Neural cell (in vitro differentiated cells): ENCODE measurements around the gene SERPINI1. TPM values are rescaled to one million over a fixed set of nuclear protein-coding genes. Genes with fewer than 3 reads are reported as not detected.

Experiments used
- H2AFZ ChIP-seq: fragments of 200-600, 300-800 bp; sonication (generic), shearing (Covaris generic); 2 replicates; pipeline ENCODE4 v1.6.0; 2014; ENCODE audit warnings: low read depth, mild to moderate bottlenecking, antibody characterized with exemption, low read length, moderate library complexity
- H3F3A ChIP-seq: fragments of 200-600 bp; shearing (Covaris generic); 2 replicates; pipeline ENCODE4 v1.6.1; 2016; ENCODE audit warnings: mild to moderate bottlenecking, moderate library complexity, mixed read lengths, antibody characterized with exemption, low read length; ENCODE audit not compliant: insufficient read depth, poor library complexity, severe bottlenecking
- H3K27ac ChIP-seq: fragments of 200-600, 300-800 bp; sonication (generic), shearing (Covaris generic); 2 replicates; pipeline ENCODE4 v1.5.1; 2014; ENCODE audit warnings: mild to moderate bottlenecking, low read length, moderate library complexity
- H3K27me3 ChIP-seq: fragments of 300-800, 200-600 bp; sonication (generic), shearing (Covaris generic); 2 replicates; pipeline ENCODE4 v1.6.0; 2014; ENCODE audit warnings: mild to moderate bottlenecking, low read depth, low read length, moderate library complexity; ENCODE audit not compliant: insufficient read depth
- H3K36me3 ChIP-seq: fragments of 300-800, 200-600 bp; sonication (generic), shearing (Covaris generic); 2 replicates; pipeline ENCODE4 v1.5.1; 2014; ENCODE audit warnings: mild to moderate bottlenecking, antibody characterized with exemption, low read length, moderate library complexity; ENCODE audit not compliant: insufficient read depth
- H3K4me2 ChIP-seq: fragments of 300-800, 200-600 bp; sonication (generic), shearing (Covaris generic); 2 replicates; pipeline ENCODE4 v1.6.0; 2014; ENCODE audit warnings: mild to moderate bottlenecking, low read length
- H3K4me3 ChIP-seq: fragments of 300-800, 200-600 bp; sonication (generic), shearing (Covaris generic); 2 replicates; pipeline ENCODE4 v1.5.1; 2014; ENCODE audit warnings: mild to moderate bottlenecking, low read length, moderate library complexity
- H3K79me2 ChIP-seq: fragments of 200-600 bp; shearing (Covaris generic); replicated peaks from 2 replicates; pipeline ENCODE4 v1.6.0; 2014; ENCODE audit warnings: mild to moderate bottlenecking, low read length, moderate library complexity; ENCODE audit not compliant: insufficient read depth
- H3K9ac ChIP-seq: fragments of 300-800, 200-600 bp; sonication (generic), shearing (Covaris generic); 2 replicates; pipeline ENCODE4 v1.6.1; 2016; ENCODE audit warnings: mild to moderate bottlenecking, low read length, mixed read lengths
- H3K9me2 ChIP-seq: fragments of 200-600 bp; shearing (Covaris generic); 2 replicates; pipeline ENCODE4 v1.6.1; 2016; ENCODE audit warnings: mild to moderate bottlenecking, low read length, mixed read lengths; ENCODE audit not compliant: insufficient read depth
- H3K9me3 ChIP-seq: fragments of 200-600, 300-800 bp; sonication (generic), shearing (Covaris generic); 2 replicates; pipeline ENCODE4 v1.6.1; 2016; ENCODE audit warnings: mild to moderate bottlenecking, mixed run types, low read length, moderate library complexity, mixed read lengths
- H4K20me1 ChIP-seq: fragments of 200-600 bp; shearing (Covaris generic); 2 replicates; pipeline ENCODE4 v1.6.1; 2016; ENCODE audit warnings: mild to moderate bottlenecking, mixed run types; ENCODE audit not compliant: insufficient read depth
- EP300 ChIP-seq: fragments of 450-650 bp; conservative IDR thresholded peaks from 2 replicates; pipeline ENCODE4 v1.6.1; 2014; ENCODE audit warnings: antibody characterized with exemption, mild to moderate bottlenecking, moderate library complexity; ENCODE audit not compliant: poor library complexity, severe bottlenecking
- EZH2 ChIP-seq: fragments of 200-600, 300-800 bp; shearing (Covaris generic), sonication (generic); IDR thresholded peaks from 2 replicates; pipeline ENCODE4 v1.6.1; 2014; ENCODE audit warnings: antibody characterized with exemption, low read length, borderline replicate concordance, mild to moderate bottlenecking; ENCODE audit not compliant: insufficient read depth, poor library complexity, severe bottlenecking
- MXI1 ChIP-seq: fragments of 450-650 bp; conservative IDR thresholded peaks from 2 replicates; pipeline ENCODE4 v1.6.1; 2014; ENCODE audit warnings: antibody characterized with exemption, mild to moderate bottlenecking; ENCODE audit not compliant: poor library complexity, severe bottlenecking
- POLR2AphosphoS5 ChIP-seq: IDR thresholded peaks from 2 replicates; pipeline ENCODE4 v1.6.1; 2012
- RAD21 ChIP-seq: fragments of 450-650 bp; conservative IDR thresholded peaks from 2 replicates; pipeline ENCODE4 v1.6.1; 2014; ENCODE audit warnings: antibody characterized with exemption, mild to moderate bottlenecking, moderate library complexity
- SMC3 ChIP-seq: fragments of 450-650 bp; conservative IDR thresholded peaks from 2 replicates; pipeline ENCODE4 v1.6.1; 2014; ENCODE audit warnings: antibody characterized with exemption, mild to moderate bottlenecking, moderate library complexity; ENCODE audit not compliant: poor library complexity
- TAF1 ChIP-seq: IDR thresholded peaks from 2 replicates; pipeline ENCODE4 v1.6.1; 2012; ENCODE audit warnings: low read depth
- polyA plus RNA-seq: library from polyadenylated mRNA; depleted of rRNA; stranded (reverse); fragments of >200 nt; gene quantifications from 2 replicates; pipeline ENCODE4 v1.2.3, GENCODE V29; 2014
- TF ChIP-seq, protein P1 (sequence below): fragments of 450-650 bp; IDR thresholded peaks from 2 replicates; pipeline ENCODE4 v1.5.1; 2014; ENCODE audit warnings: antibody characterized with exemption, mild to moderate bottlenecking, moderate library complexity; ENCODE audit not compliant: poor library complexity, severe bottlenecking
- TF ChIP-seq, protein P2 (sequence below): IDR thresholded peaks from 2 replicates; pipeline ENCODE4 v1.6.1; 2012; ENCODE audit warnings: borderline replicate concordance

The SERPINI1 gene
- polyA plus RNA-seq, 1 donor from 2014 or later: 150 TPM

DNA sequence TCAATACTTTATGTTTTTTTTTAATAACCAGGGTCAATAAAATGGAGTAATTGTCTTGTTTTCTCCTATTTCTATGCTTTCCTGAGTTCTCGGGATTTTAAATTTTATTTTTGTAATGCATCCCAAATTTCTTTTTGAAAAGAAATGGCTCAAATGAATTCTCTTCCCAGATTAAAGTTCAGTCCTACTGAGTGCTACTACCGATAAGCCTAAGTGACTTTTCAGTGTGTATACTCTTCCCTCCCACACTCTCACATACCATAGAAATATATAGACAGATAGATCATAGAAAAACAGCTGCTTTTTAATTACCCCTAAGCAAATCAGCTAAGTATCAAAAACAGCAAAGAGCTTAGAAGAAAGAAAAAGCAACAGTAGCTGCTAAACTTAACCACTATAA is 1.5 kb downstream of the SERPINI1 start:
- Histone ChIP-seq H3K9me2 (no peaks in the 10 kb centered on the region), H3K9me3 (no peaks in the 10 kb centered on the region), H3K79me2 (peaks cover 30% of the 10 kb centered on the region), H3K36me3 (no peaks in the 10 kb centered on the region), H3K27me3 (peaks cover 13% of the 10 kb centered on the region), H2AFZ (no peak overlapping the region), H3K4me3 (peak overlapping the region; percentile 76), H3K27ac (no peak overlapping the region), H4K20me1 (no peaks in the 10 kb centered on the region), H3K9ac (no peak overlapping the region), H3F3A (no peaks in the 10 kb centered on the region), H3K4me2 (peak overlapping the region; percentile 49)
- TF ChIP-seq SMC3 (no peak), EP300 (no peak), EZH2 (no peak), MXI1 (no peak), TAF1 (no peak), POLR2AphosphoS5 (no peak), RAD21 (no peak)

DNA sequence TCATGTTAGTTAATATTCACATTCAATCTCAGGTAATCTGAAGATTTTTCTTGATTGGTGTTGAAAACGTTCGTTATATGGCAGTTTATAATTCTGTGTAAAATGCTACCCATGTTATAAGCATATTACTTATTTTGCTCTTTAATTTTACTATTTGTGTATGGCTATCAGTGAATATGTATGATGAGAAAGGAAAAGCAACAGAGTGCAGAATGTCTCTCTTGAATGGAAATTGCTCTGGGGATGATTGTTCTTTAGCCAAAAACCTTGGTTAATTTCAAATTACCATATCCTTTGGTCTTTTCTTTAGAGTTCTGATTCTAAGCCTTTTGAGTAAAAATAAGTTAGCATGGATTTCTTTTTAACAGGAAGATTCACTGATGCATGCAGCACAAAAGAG is 2.5 kb downstream of the SERPINI1 start:
- H3K79me2 ChIP-seq: peaks cover 19% of the 10 kb centered on the region
- peak overlapping the region; percentile 49 for H3K4me2 ChIP-seq
- no peaks in the 10 kb centered on the region for H3F3A ChIP-seq
- H4K20me1 ChIP-seq: no peaks in the 10 kb centered on the region
- H3K9me3 ChIP-seq: no peaks in the 10 kb centered on the region
- no peaks in the 10 kb centered on the region for H3K36me3 ChIP-seq
- H3K27me3 ChIP-seq: peaks cover 13% of the 10 kb centered on the region
- no peak overlapping the region for H3K9ac ChIP-seq
- no peak overlapping the region for H3K27ac ChIP-seq
- no peak overlapping the region for H2AFZ ChIP-seq
- peak overlapping the region; percentile 76 for H3K4me3 ChIP-seq
- H3K9me2 ChIP-seq: no peaks in the 10 kb centered on the region
- TF ChIP-seq RAD21 (no peak), EP300 (no peak), EZH2 (no peak), TAF1 (no peak), MXI1 (no peak), SMC3 (no peak), POLR2AphosphoS5 (no peak)
- TF ChIP-seq, protein P1, sequence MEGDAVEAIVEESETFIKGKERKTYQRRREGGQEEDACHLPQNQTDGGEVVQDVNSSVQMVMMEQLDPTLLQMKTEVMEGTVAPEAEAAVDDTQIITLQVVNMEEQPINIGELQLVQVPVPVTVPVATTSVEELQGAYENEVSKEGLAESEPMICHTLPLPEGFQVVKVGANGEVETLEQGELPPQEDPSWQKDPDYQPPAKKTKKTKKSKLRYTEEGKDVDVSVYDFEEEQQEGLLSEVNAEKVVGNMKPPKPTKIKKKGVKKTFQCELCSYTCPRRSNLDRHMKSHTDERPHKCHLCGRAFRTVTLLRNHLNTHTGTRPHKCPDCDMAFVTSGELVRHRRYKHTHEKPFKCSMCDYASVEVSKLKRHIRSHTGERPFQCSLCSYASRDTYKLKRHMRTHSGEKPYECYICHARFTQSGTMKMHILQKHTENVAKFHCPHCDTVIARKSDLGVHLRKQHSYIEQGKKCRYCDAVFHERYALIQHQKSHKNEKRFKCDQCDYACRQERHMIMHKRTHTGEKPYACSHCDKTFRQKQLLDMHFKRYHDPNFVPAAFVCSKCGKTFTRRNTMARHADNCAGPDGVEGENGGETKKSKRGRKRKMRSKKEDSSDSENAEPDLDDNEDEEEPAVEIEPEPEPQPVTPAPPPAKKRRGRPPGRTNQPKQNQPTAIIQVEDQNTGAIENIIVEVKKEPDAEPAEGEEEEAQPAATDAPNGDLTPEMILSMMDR: no peak
- TF ChIP-seq, protein P2, sequence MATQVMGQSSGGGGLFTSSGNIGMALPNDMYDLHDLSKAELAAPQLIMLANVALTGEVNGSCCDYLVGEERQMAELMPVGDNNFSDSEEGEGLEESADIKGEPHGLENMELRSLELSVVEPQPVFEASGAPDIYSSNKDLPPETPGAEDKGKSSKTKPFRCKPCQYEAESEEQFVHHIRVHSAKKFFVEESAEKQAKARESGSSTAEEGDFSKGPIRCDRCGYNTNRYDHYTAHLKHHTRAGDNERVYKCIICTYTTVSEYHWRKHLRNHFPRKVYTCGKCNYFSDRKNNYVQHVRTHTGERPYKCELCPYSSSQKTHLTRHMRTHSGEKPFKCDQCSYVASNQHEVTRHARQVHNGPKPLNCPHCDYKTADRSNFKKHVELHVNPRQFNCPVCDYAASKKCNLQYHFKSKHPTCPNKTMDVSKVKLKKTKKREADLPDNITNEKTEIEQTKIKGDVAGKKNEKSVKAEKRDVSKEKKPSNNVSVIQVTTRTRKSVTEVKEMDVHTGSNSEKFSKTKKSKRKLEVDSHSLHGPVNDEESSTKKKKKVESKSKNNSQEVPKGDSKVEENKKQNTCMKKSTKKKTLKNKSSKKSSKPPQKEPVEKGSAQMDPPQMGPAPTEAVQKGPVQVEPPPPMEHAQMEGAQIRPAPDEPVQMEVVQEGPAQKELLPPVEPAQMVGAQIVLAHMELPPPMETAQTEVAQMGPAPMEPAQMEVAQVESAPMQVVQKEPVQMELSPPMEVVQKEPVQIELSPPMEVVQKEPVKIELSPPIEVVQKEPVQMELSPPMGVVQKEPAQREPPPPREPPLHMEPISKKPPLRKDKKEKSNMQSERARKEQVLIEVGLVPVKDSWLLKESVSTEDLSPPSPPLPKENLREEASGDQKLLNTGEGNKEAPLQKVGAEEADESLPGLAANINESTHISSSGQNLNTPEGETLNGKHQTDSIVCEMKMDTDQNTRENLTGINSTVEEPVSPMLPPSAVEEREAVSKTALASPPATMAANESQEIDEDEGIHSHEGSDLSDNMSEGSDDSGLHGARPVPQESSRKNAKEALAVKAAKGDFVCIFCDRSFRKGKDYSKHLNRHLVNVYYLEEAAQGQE: no peak
